Muscle layer of colon (tissue), 2 donors: ENCODE data around the gene FOXL2NB.

Source experiments
- H3K27ac ChIP-seq: one replicate; pipeline ENCODE4 v1.7.0; 2013; ENCODE audit warnings: low read depth, mild to moderate bottlenecking, low read length, moderate library complexity
- H3K27me3 ChIP-seq, 2 donors: one replicate each; pipeline ENCODE4 v1.7.0; 2013; ENCODE audit warnings: low read length in 2 of 2, mild to moderate bottlenecking in 2 of 2; ENCODE audit not compliant: insufficient read depth in 2 of 2, control insufficient read depth in 1 of 2
- H3K36me3 ChIP-seq: one replicate; pipeline ENCODE4 v1.7.0; 2013; ENCODE audit warnings: mild to moderate bottlenecking, low read length; ENCODE audit not compliant: insufficient read depth
- H3K4me1 ChIP-seq: one replicate; pipeline ENCODE4 v1.7.0; 2013; ENCODE audit warnings: mild to moderate bottlenecking, low read length; ENCODE audit not compliant: insufficient read depth
- H3K4me3 ChIP-seq, 2 donors: one replicate each; pipeline ENCODE4 v1.7.0; 2013; ENCODE audit warnings: low read length in 2 of 2, low read depth in 1 of 2, mild to moderate bottlenecking in 1 of 2, moderate library complexity in 1 of 2
- H3K9ac ChIP-seq: one replicate; pipeline ENCODE4 v1.7.0; 2013; ENCODE audit warnings: low read length
- H3K9me3 ChIP-seq: one replicate; pipeline ENCODE4 v1.7.0; 2013; ENCODE audit warnings: mild to moderate bottlenecking, low read length
- donor health status: abdominal sarcoma.
- donor health status: Adenocarcinoma of cecum.

FOXL2NB gene

GRCh38 chr3:138949002-138949418, 2.0 kb downstream of the FOXL2NB start:
- Histone ChIP-seq H3K27me3 (peaks cover 60 to 70% of the 10 kb centered on the region in 2 donors), H3K9ac (no peak overlapping the region), H3K4me3 (no peak overlapping the region), H3K36me3 (no peaks in the 10 kb centered on the region), H3K9me3 (no peaks in the 10 kb centered on the region), H3K4me1 (peaks cover 28% of the 10 kb centered on the region), H3K27ac (no peak overlapping the region)

GRCh38 chr3:138949445-138950005, 2.5 kb downstream of the FOXL2NB start:
- H3K9me3 ChIP-seq, result no peaks in the 10 kb centered on the region
- H3K4me3 ChIP-seq, result peak overlapping the region; percentile 26 to 46
- H3K36me3 ChIP-seq, result no peaks in the 10 kb centered on the region
- no peak overlapping the region for H3K9ac ChIP-seq
- peaks cover 55 to 69% of the 10 kb centered on the region in 2 donors for H3K27me3 ChIP-seq
- no peak overlapping the region for H3K27ac ChIP-seq
- peaks cover 24% of the 10 kb centered on the region for H3K4me1 ChIP-seq

- no peaks in the 10 kb centered on the region for H3K9me3 ChIP-seq
- no peak overlapping the region for H3K27ac ChIP-seq
- H3K4me3 ChIP-seq, result peak overlapping the region; percentile 26 to 46
- no peak overlapping the region for H3K9ac ChIP-seq
- peaks cover 49 to 69% of the 10 kb centered on the region in 2 donors for H3K27me3 ChIP-seq
- peaks cover 18% of the 10 kb centered on the region for H3K4me1 ChIP-seq
- H3K36me3 ChIP-seq, result no peaks in the 10 kb centered on the region
Measured at GRCh38 chr3:138950006-138950644, 3.1 kb downstream of the FOXL2NB start.

- H3K4me3 ChIP-seq, result no peak overlapping the region
- no peak overlapping the region for H3K9ac ChIP-seq
- peaks cover 46 to 70% of the 10 kb centered on the region in 2 donors for H3K27me3 ChIP-seq
- no peak overlapping the region for H3K27ac ChIP-seq
- peaks cover 16% of the 10 kb centered on the region for H3K4me1 ChIP-seq
- no peaks in the 10 kb centered on the region for H3K36me3 ChIP-seq
- H3K9me3 ChIP-seq, result no peaks in the 10 kb centered on the region
Measured at GRCh38 chr3:138950701-138951100, 3.7 kb downstream of the FOXL2NB start.

GRCh38 chr3:138960417-138960852, 13.4 kb downstream of the FOXL2NB start:
- Histone ChIP-seq H3K4me1 (no peaks in the 10 kb centered on the region), H3K27ac (no peak overlapping the region), H3K27me3 (peaks cover 0 to 31% of the 10 kb centered on the region in 2 donors), H3K9ac (no peak overlapping the region), H3K36me3 (no peaks in the 10 kb centered on the region), H3K9me3 (peaks cover 8% of the 10 kb centered on the region), H3K4me3 (no peak overlapping the region)

GRCh38 chr3:138962854-138963560, 16.0 kb downstream of the FOXL2NB start:
- no peaks in the 10 kb centered on the region for H3K36me3 ChIP-seq
- no peaks in the 10 kb centered on the region for H3K4me1 ChIP-seq
- H3K9ac ChIP-seq, result no peak overlapping the region
- no peak overlapping the region for H3K4me3 ChIP-seq
- peaks cover 8% of the 10 kb centered on the region for H3K9me3 ChIP-seq
- H3K27me3 ChIP-seq, result peaks cover 0 to 28% of the 10 kb centered on the region in 2 donors
- no peak overlapping the region for H3K27ac ChIP-seq

- no peaks in the 10 kb centered on the region for H3K36me3 ChIP-seq
Measured at GRCh38 chr3:138964264-138964663, 17.2 kb downstream of the FOXL2NB start.

GRCh38 chr3:138964923-138965322, 17.9 kb downstream of the FOXL2NB start:
- Histone ChIP-seq H3K9me3 (peaks cover 8% of the 10 kb centered on the region), H3K36me3 (no peaks in the 10 kb centered on the region), H3K4me3 (no peak overlapping the region), H3K27me3 (peaks cover 0 to 23% of the 10 kb centered on the region in 2 donors), H3K9ac (no peak overlapping the region), H3K27ac (no peak overlapping the region), H3K4me1 (no peaks in the 10 kb centered on the region)

More at GRCh38 chr3:138964264-138964663, 17.2 kb downstream of the FOXL2NB start:
- H3K9ac ChIP-seq, result no peak overlapping the region
- no peaks in the 10 kb centered on the region for H3K4me1 ChIP-seq
- peaks cover 8% of the 10 kb centered on the region for H3K9me3 ChIP-seq
- H3K27ac ChIP-seq, result no peak overlapping the region
- H3K4me3 ChIP-seq, result no peak overlapping the region
- peaks cover 0 to 28% of the 10 kb centered on the region in 2 donors for H3K27me3 ChIP-seq

- H3K9ac ChIP-seq, result no peak overlapping the region
- H3K4me1 ChIP-seq, result no peaks in the 10 kb centered on the region
- H3K27ac ChIP-seq, result no peak overlapping the region
- H3K36me3 ChIP-seq, result no peaks in the 10 kb centered on the region
- H3K27me3 ChIP-seq, result no peaks in the 10 kb centered on the region
- H3K9me3 ChIP-seq, result no peaks in the 10 kb centered on the region
- no peak overlapping the region for H3K4me3 ChIP-seq
Measured at GRCh38 chr3:138971766-138972320, 24.8 kb downstream of the FOXL2NB start.

GRCh38 chr3:138972941-138973340, 25.9 kb downstream of the FOXL2NB start:
- Histone ChIP-seq H3K4me1 (no peaks in the 10 kb centered on the region), H3K27me3 (no peaks in the 10 kb centered on the region), H3K4me3 (no peak overlapping the region), H3K27ac (no peak overlapping the region), H3K36me3 (no peaks in the 10 kb centered on the region), H3K9me3 (no peaks in the 10 kb centered on the region), H3K9ac (no peak overlapping the region)

GRCh38 chr3:138974462-138974861, 27.4 kb downstream of the FOXL2NB start:
- Histone ChIP-seq H3K4me3 (no peak overlapping the region), H3K27ac (no peak overlapping the region), H3K9ac (no peak overlapping the region), H3K9me3 (no peaks in the 10 kb centered on the region), H3K4me1 (no peaks in the 10 kb centered on the region), H3K27me3 (no peaks in the 10 kb centered on the region), H3K36me3 (no peaks in the 10 kb centered on the region)
